Urinary bladder (tissue), 4 donors: ENCODE data around the gene ACBD6. TPM values are rescaled to one million over a fixed set of nuclear protein-coding genes. Genes with fewer than 3 reads are reported as not detected.

Source experiments
- DNase-seq: peaks from one replicate; pipeline ENCODE4 v3.0.0-alpha.2; 2015; ENCODE audit errors: extremely low spot score
- H3K27ac ChIP-seq: one replicate; pipeline ENCODE4 v1.5.1; 2013; ENCODE audit warnings: low read depth, mild to moderate bottlenecking, moderate library complexity
- H3K36me3 ChIP-seq: one replicate; pipeline ENCODE4 v1.6.1; 2013; ENCODE audit warnings: mild to moderate bottlenecking, moderate library complexity; ENCODE audit not compliant: insufficient read depth
- H3K4me1 ChIP-seq: one replicate; pipeline ENCODE4 v1.6.1; 2013; ENCODE audit warnings: mild to moderate bottlenecking, moderate library complexity; ENCODE audit not compliant: insufficient read depth
- H3K4me3 ChIP-seq: one replicate; pipeline ENCODE4 v1.5.1; 2013; ENCODE audit warnings: low read depth, low read length
- WGBS: extraction: QIAGEN DNeasy Blood & Tissue Kit; methylation state at CpG from one replicate; pipeline ENCODE4 v1.1.7; 2013; 5-methylcytosine and 5-hydroxymethylcytosine counted together
- polyA plus RNA-seq: library from polyadenylated mRNA; stranded (reverse); fragments of 200-250 nt; gene quantifications from one replicate; pipeline ENCODE4 v1.2.3, GENCODE V29; 2013
- total RNA-seq: library from RNA; depleted of rRNA; stranded (reverse); fragments of >200 nt; gene quantifications from one replicate; pipeline ENCODE4 v1.2.3, GENCODE V29; 2014
- donor health status: healthy with polysubstance abuse.
- donor health status: healthy.

The ACBD6 gene
- total and polyA plus RNA-seq, 2 donors = 36.7 to 51.0 TPM

DNA sequence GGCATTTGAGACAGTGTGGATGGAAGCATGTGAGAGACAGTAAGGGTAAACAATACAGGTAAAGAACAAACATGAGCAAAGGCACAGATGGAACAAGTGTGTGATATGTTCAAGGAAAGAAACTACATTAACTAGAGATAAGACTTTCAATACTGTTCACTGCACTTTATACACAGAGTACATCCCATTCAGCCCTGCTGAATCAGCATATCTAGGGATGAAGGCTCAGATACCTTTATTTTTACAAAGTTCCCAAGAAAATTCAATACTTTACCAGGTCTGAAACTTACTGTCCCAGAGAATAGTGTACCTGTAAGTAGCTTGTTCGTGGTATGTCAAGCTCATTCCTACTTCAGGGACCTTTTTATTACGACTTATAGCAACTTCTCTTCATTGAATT is 149.8 kb downstream of the ACBD6 start:
- 95% methylated on average over 2 of the region's 2 CpGs for WGBS

GRCh38 chr1:180352021-180352420 is 150.4 kb downstream of the ACBD6 start:
- H3K4me3 ChIP-seq = no peak overlapping the region
- no peaks in the 10 kb centered on the region for H3K4me1 ChIP-seq
- H3K27ac ChIP-seq = no peak overlapping the region
- no peak for DNase-seq
- 93% methylated on average over 4 of the region's 4 CpGs for WGBS
- no peaks in the 10 kb centered on the region for H3K36me3 ChIP-seq

More for the DNA sequence above, 149.8 kb downstream of the ACBD6 start:
- Histone ChIP-seq H3K4me1 (no peaks in the 10 kb centered on the region), H3K27ac (no peak overlapping the region), H3K36me3 (no peaks in the 10 kb centered on the region), H3K4me3 (no peak overlapping the region)
- DNase-seq = no peak

DNA sequence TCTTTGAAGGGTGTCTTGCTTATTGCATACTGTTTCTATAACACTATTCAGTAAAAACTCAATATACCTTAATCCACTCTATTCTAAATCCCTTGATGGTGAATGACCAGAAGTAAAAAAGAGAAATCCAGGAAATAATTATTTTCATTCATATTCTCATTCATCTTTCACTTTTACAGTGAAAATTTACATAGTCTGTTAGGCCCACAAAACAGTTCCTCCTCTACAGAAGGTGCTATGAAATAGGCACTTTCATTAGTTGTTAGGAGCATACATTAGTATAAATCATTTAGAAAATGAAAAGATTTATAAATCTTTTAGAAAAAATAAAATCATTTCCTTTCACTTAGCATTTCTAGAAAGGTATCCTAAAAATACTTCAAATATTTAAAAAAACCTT is 157.2 kb downstream of the ACBD6 start:
- H3K27ac ChIP-seq = no peak overlapping the region
- no peaks in the 10 kb centered on the region for H3K36me3 ChIP-seq
- H3K4me1 ChIP-seq = peaks cover 1% of the 10 kb centered on the region
- no peak for DNase-seq
- H3K4me3 ChIP-seq = no peak overlapping the region

GRCh38 chr1:180343921-180344769 is 158.2 kb downstream of the ACBD6 start:
- no peak overlapping the region for H3K4me3 ChIP-seq
- 92% methylated on average over 1 of the region's 1 CpG for WGBS

GRCh38 chr1:180327089-180327488 is 175.3 kb downstream of the ACBD6 start:
- 94% methylated on average over 6 of the region's 6 CpGs for WGBS
- DNase-seq = no peak
- Histone ChIP-seq H3K27ac (no peak overlapping the region), H3K36me3 (no peaks in the 10 kb centered on the region), H3K4me1 (no peaks in the 10 kb centered on the region), H3K4me3 (no peak overlapping the region)

More at GRCh38 chr1:180343921-180344769, 158.2 kb downstream of the ACBD6 start:
- peaks cover 1% of the 10 kb centered on the region for H3K4me1 ChIP-seq
- H3K36me3 ChIP-seq = no peaks in the 10 kb centered on the region
- no peak for DNase-seq
- H3K27ac ChIP-seq = no peak overlapping the region

DNA sequence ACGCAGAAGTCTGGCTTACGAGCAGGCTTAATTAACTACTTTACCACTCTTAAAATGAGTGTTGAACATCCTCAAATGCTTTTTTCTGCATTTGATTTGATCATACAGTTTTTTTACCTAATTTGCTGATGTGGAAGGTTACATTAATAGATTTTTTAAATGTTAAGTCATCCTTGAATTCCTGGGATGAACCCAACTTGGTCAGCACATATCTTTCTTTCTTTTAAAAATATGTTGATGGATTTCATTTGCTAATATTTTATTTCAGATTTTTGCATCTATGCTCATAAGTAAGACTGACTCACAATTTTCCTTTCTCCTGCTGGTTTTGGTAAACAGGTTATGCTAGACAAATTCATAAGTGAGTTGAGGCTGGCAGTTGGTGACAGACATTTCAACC is 189.5 kb downstream of the ACBD6 start:
- Histone ChIP-seq H3K4me1 (no peaks in the 10 kb centered on the region), H3K27ac (no peak overlapping the region), H3K4me3 (no peak overlapping the region), H3K36me3 (peaks cover 4% of the 10 kb centered on the region)
- WGBS = 96% methylated on average over 2 of the region's 2 CpGs
- DNase-seq = no peak

GRCh38 chr1:180311011-180311730 is 191.2 kb downstream of the ACBD6 start:
- Histone ChIP-seq H3K36me3 (peaks cover 4% of the 10 kb centered on the region), H3K27ac (no peak overlapping the region), H3K4me3 (no peak overlapping the region), H3K4me1 (no peaks in the 10 kb centered on the region)
- WGBS = 83% methylated on average over 4 of the region's 4 CpGs
- DNase-seq = no peak

- DNase-seq = no peak
- Histone ChIP-seq H3K4me1 (no peaks in the 10 kb centered on the region), H3K27ac (no peak overlapping the region), H3K36me3 (peaks cover 4% of the 10 kb centered on the region), H3K4me3 (no peak overlapping the region)
- WGBS = 97% methylated on average over 3 of the region's 3 CpGs
These were observed 192.3 kb downstream of the ACBD6 start for GRCh38 chr1:180310095-180310494.

DNA sequence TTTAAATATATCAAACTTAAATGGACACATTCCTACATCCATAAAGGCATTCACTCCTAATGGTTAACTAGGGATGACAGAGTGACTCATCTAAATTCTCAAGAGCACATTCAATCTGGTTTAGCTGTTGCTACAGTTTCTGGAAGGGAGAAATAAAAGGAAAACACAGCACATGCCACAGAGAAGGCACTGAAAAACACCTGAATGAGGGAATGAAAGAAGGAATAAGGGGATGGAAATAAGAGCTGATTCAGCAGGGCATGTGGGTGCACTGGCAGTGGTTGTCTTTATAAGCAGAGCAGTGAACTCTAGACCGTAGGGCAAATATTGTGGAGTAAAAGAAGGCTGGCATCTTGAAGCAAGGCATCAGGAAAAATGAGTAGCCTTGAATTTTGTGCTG is 193.0 kb downstream of the ACBD6 start:
- Histone ChIP-seq H3K36me3 (peaks cover 4% of the 10 kb centered on the region), H3K4me1 (no peaks in the 10 kb centered on the region), H3K27ac (no peak overlapping the region), H3K4me3 (no peak overlapping the region)
- WGBS = 98% methylated on average over 1 of the region's 1 CpG
- no peak for DNase-seq

GRCh38 chr1:180301135-180301742 is 201.1 kb downstream of the ACBD6 start:
- Histone ChIP-seq H3K27ac (no peak overlapping the region), H3K4me1 (no peaks in the 10 kb centered on the region), H3K36me3 (no peaks in the 10 kb centered on the region), H3K4me3 (no peak overlapping the region)
- DNase-seq = no peak
- WGBS = 76% methylated on average over 2 of the region's 2 CpGs

- Histone ChIP-seq H3K4me1 (no peaks in the 10 kb centered on the region), H3K4me3 (no peak overlapping the region), H3K27ac (no peak overlapping the region), H3K36me3 (no peaks in the 10 kb centered on the region)
- DNase-seq = no peak
- 88% methylated on average over 7 of the region's 7 CpGs for WGBS
These were observed 202.7 kb downstream of the ACBD6 start for GRCh38 chr1:180299479-180300221.

DNA sequence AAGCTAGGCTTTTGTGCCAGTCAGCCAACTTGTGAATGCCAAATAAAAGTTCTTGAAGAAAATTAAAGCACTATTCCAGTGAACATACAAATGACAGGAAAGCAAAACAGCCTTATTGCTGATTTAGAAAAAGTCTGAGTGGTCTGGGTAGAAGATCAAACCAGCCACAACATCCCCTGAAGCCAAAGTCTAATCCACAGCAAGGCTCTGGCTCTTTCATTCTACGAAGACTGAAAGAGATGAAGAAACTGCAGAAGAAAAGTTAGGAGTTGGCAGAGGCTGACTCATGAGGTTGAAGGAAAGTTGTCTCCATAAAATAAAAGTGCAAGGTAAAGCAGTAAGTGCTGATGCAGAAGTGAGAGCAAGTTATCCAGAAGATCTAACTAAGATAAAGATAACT is 206.4 kb downstream of the ACBD6 start:
- no peak for DNase-seq
- no peak overlapping the region for H3K4me3 ChIP-seq
- H3K36me3 ChIP-seq = no peaks in the 10 kb centered on the region
- WGBS = 96% methylated on average over 1 of the region's 1 CpG
- H3K4me1 ChIP-seq = no peaks in the 10 kb centered on the region
- no peak overlapping the region for H3K27ac ChIP-seq

GRCh38 chr1:180294711-180295110 is 207.7 kb downstream of the ACBD6 start:
- no peaks in the 10 kb centered on the region for H3K36me3 ChIP-seq
- no peaks in the 10 kb centered on the region for H3K4me1 ChIP-seq
- no peak for DNase-seq
- no peak overlapping the region for H3K27ac ChIP-seq
- H3K4me3 ChIP-seq = no peak overlapping the region
- 97% methylated on average over 2 of the region's 2 CpGs for WGBS
